WTC11 (cell line): ENCODE data around the gene PDE5A. TPM values are rescaled to one million over a fixed set of nuclear protein-coding genes. Genes with fewer than 3 reads are reported as not detected.

Source experiments
- ATAC-seq: fragments of 200-7000 bp; cut with Tn5 transposase; 2 replicates; pipeline ENCODE4 v1.10.0; 2021; ENCODE audit warnings: mild to moderate bottlenecking, moderate library complexity
- CTCF ChIA-PET: fragments of 300-600 bp; sonication (Branson Sonifier 250); formaldehyde crosslinking; loops from one replicate; lab custom pipeline; 2021; ENCODE audit warnings: antibody characterized with exemption; lab: Charles Lee
- POLR2A ChIA-PET: fragments of 350-600 bp; sonication (Branson Sonifier 250); formaldehyde crosslinking; loops from one replicate; lab custom pipeline; 2021; ENCODE audit warnings: antibody characterized with exemption; lab: Charles Lee
- DNase-seq: peaks from one replicate; pipeline ENCODE4 v3.0.0; 2021; ENCODE audit warnings: low spot score
- H3K27ac Mint-ChIP-seq: 2 replicates; pipeline ENCODE4 v1.8.0; 2021; ENCODE audit warnings: mixed read lengths
- H3K27me3 Mint-ChIP-seq: 2 replicates; pipeline ENCODE4 v1.8.0; 2021; ENCODE audit warnings: low read depth, mild to moderate bottlenecking, moderate library complexity, mixed read lengths
- H3K36me3 Mint-ChIP-seq: 2 replicates; pipeline ENCODE4 v1.8.0; 2021; ENCODE audit warnings: mixed read lengths
- H3K4me1 Mint-ChIP-seq: 2 replicates; pipeline ENCODE4 v1.8.0; 2022; ENCODE audit warnings: mixed read lengths
- H3K4me3 Mint-ChIP-seq: 2 replicates; pipeline ENCODE4 v1.8.0; 2021; ENCODE audit warnings: mild to moderate bottlenecking, moderate library complexity, mixed read lengths
- H3K9me3 Mint-ChIP-seq: 2 replicates; pipeline ENCODE4 v1.8.0; 2021; ENCODE audit warnings: mixed read lengths
- AR ChIP-seq: fragments of 250-450 bp; sonication (Bioruptor Pico); IDR thresholded peaks from 2 replicates; pipeline ENCODE4 v1.9.0; 2021; ENCODE audit warnings: mild to moderate bottlenecking
- ATF1 ChIP-seq: sonication (generic); formaldehyde crosslinking; IDR thresholded peaks from 2 replicates; pipeline ENCODE4 v1.8.1; 2023; ENCODE audit warnings: mild to moderate bottlenecking, moderate library complexity, missing genetic modification reagents
- ATF2 ChIP-seq: sonication (generic); formaldehyde crosslinking; IDR thresholded peaks from 2 replicates; pipeline ENCODE4 v1.8.1; 2022; ENCODE audit warnings: low read depth, missing genetic modification reagents, borderline replicate concordance
- E2F4 ChIP-seq: sonication (generic); formaldehyde crosslinking; IDR thresholded peaks from 2 replicates; pipeline ENCODE4 v1.8.1; 2022; ENCODE audit warnings: low read depth, mild to moderate bottlenecking, moderate library complexity, missing genetic modification reagents, borderline replicate concordance
- E2F5 ChIP-seq: sonication (generic); formaldehyde crosslinking; IDR thresholded peaks from 2 replicates; pipeline ENCODE4 v1.8.1; 2022; ENCODE audit warnings: mild to moderate bottlenecking, moderate library complexity, missing genetic modification reagents
- MAX ChIP-seq: sonication (generic); formaldehyde crosslinking; IDR thresholded peaks from 2 replicates; pipeline ENCODE4 v1.8.0; 2022; ENCODE audit warnings: mild to moderate bottlenecking, missing genetic modification reagents
- MLX ChIP-seq: sonication (generic); formaldehyde crosslinking; IDR thresholded peaks from 2 replicates; pipeline ENCODE4 v1.8.1; 2023; ENCODE audit warnings: mild to moderate bottlenecking, missing genetic modification reagents, moderate library complexity
- TEAD1 ChIP-seq: sonication (generic); formaldehyde crosslinking; IDR thresholded peaks from 2 replicates; pipeline ENCODE4 v1.8.0; 2022; ENCODE audit warnings: mild to moderate bottlenecking, missing genetic modification reagents
- TP53 ChIP-seq: sonication (generic); formaldehyde crosslinking; IDR thresholded peaks from 2 replicates; pipeline ENCODE4 v1.8.1; 2023; ENCODE audit warnings: mild to moderate bottlenecking, missing genetic modification reagents
- ZNF121 ChIP-seq: sonication (generic); formaldehyde crosslinking; IDR thresholded peaks from 2 replicates; pipeline ENCODE4 v1.8.0; 2023; ENCODE audit warnings: missing genetic modification reagents
- ZNF263 ChIP-seq: sonication (generic); formaldehyde crosslinking; IDR thresholded peaks from 2 replicates; pipeline ENCODE4 v1.8.1; 2022; ENCODE audit warnings: low read depth, mild to moderate bottlenecking, moderate library complexity, missing genetic modification reagents
- ZNF281 ChIP-seq: sonication (generic); formaldehyde crosslinking; IDR thresholded peaks from 2 replicates; pipeline ENCODE4 v1.8.0; 2023; ENCODE audit warnings: mild to moderate bottlenecking, missing genetic modification reagents
- ZNF396 ChIP-seq: fragments of 250-450 bp; sonication (Bioruptor Pico); IDR thresholded peaks from 2 replicates; pipeline ENCODE4 v1.8.0; 2021; ENCODE audit warnings: mild to moderate bottlenecking, moderate library complexity, borderline replicate concordance
- ZNF671 ChIP-seq: fragments of 250-450 bp; sonication (Bioruptor Pico); IDR thresholded peaks from 2 replicates; pipeline ENCODE4 v1.8.0; 2021; ENCODE audit warnings: mild to moderate bottlenecking
- ZSCAN18 ChIP-seq: fragments of 250-450 bp; sonication (Bioruptor Pico); IDR thresholded peaks from 2 replicates; pipeline ENCODE4 v2.1.2; 2022; ENCODE audit warnings: mild to moderate bottlenecking, moderate library complexity
- total RNA-seq: library from RNA; stranded (reverse); gene quantifications from 3 replicates; pipeline ENCODE4 v1.2.3, GENCODE V29; 2021

PDE5A gene
- total RNA-seq, 1 experiment from 2014 or later, result 25.6 TPM

GRCh38 chr4:119550857-119551532 is 77.6 kb downstream of the PDE5A start (continued):
- TF ChIP-seq ZSCAN18 (CRISPR knock-in tag), result no peak
- no peak for TF ChIP-seq TEAD1

GRCh38 chr4:119549639-119550038 is 79.0 kb downstream of the PDE5A start:
- Mint-ChIP-seq H3K4me1 (peaks cover 7% of the 10 kb centered on the region), H3K27ac (no peak overlapping the region), H3K4me3 (no peak overlapping the region), H3K36me3 (peaks cover 6% of the 10 kb centered on the region), H3K9me3 (no peaks in the 10 kb centered on the region), H3K27me3 (no peaks in the 10 kb centered on the region)
- POLR2A ChIA-PET, result no interaction called here
- no peak for TF ChIP-seq ATF2 (CRISPR knock-in tag)
- ATAC-seq, result no peak
- DNase-seq, result no peak
- CTCF ChIA-PET, result no interaction called here

- Mint-ChIP-seq H3K9me3 (no peaks in the 10 kb centered on the region), H3K4me1 (no peaks in the 10 kb centered on the region), H3K36me3 (peaks cover 18% of the 10 kb centered on the region), H3K27ac (no peak overlapping the region), H3K4me3 (no peak overlapping the region), H3K27me3 (no peaks in the 10 kb centered on the region)
- POLR2A ChIA-PET, result no interaction called here
- ATAC-seq (no peak), DNase-seq (no peak)
- CTCF ChIA-PET, result no interaction called here
- no peak for TF ChIP-seq ATF1 (CRISPR knock-in tag)
- TF ChIP-seq MLX (CRISPR knock-in tag), result no peak
- no peak for TF ChIP-seq ZNF671 (CRISPR knock-in tag)
- no peak for TF ChIP-seq TP53 (CRISPR knock-in tag)
These were observed 84.8 kb downstream of the PDE5A start for GRCh38 chr4:119543779-119544178.

- TF ChIP-seq MAX (CRISPR knock-in tag) (no peak), ZNF671 (CRISPR knock-in tag) (no peak), ZNF396 (CRISPR knock-in tag) (no peak), ZNF121 (no peak)
- TF ChIP-seq, all 79 proteins: peak for 0
- ChIA-PET POLR2A (no interaction called here), CTCF (no interaction called here)
- DNase-seq (no peak), ATAC-seq (no peak)
- Mint-ChIP-seq H3K27ac (no peak overlapping the region), H3K4me3 (no peak overlapping the region), H3K4me1 (no peaks in the 10 kb centered on the region), H3K27me3 (no peaks in the 10 kb centered on the region), H3K36me3 (peaks cover 19% of the 10 kb centered on the region), H3K9me3 (no peaks in the 10 kb centered on the region)
These were observed 85.4 kb downstream of the PDE5A start for GRCh38 chr4:119543187-119543586.

- ChIA-PET CTCF (no interaction called here), POLR2A (no interaction called here)
- ATAC-seq, result no peak
- no peak for DNase-seq
- H3K4me1 Mint-ChIP-seq, result peaks cover 4% of the 10 kb centered on the region; the same call in 1 of the 2 replicates
- peaks cover 45% of the 10 kb centered on the region for H3K36me3 Mint-ChIP-seq
- H3K9me3 Mint-ChIP-seq, result peaks cover 10% of the 10 kb centered on the region
- H3K27me3 Mint-ChIP-seq, result no peaks in the 10 kb centered on the region
- no peak overlapping the region for H3K27ac Mint-ChIP-seq
- no peak overlapping the region for H3K4me3 Mint-ChIP-seq
- TF ChIP-seq E2F4 (CRISPR knock-in tag) (no peak), ZNF281 (no peak), ZNF263 (CRISPR knock-in tag) (no peak), AR (CRISPR knock-in tag) (no peak), E2F5 (CRISPR knock-in tag) (no peak)
These were observed 88.4 kb downstream of the PDE5A start for GRCh38 chr4:119540249-119540648.
